Measurements from ENCODE around the gene DCLRE1C. TPM values are rescaled to one million over a fixed set of nuclear protein-coding genes. Genes with fewer than 3 reads are reported as not detected.

Gene DCLRE1C
- total and polyA plus RNA-seq, 9 of the 15 experiments (the other 6 are each of a cell fraction or from before 2014, with no cell fraction given), result 8.8 to 22.2 (median 13.9) TPM

DNA sequence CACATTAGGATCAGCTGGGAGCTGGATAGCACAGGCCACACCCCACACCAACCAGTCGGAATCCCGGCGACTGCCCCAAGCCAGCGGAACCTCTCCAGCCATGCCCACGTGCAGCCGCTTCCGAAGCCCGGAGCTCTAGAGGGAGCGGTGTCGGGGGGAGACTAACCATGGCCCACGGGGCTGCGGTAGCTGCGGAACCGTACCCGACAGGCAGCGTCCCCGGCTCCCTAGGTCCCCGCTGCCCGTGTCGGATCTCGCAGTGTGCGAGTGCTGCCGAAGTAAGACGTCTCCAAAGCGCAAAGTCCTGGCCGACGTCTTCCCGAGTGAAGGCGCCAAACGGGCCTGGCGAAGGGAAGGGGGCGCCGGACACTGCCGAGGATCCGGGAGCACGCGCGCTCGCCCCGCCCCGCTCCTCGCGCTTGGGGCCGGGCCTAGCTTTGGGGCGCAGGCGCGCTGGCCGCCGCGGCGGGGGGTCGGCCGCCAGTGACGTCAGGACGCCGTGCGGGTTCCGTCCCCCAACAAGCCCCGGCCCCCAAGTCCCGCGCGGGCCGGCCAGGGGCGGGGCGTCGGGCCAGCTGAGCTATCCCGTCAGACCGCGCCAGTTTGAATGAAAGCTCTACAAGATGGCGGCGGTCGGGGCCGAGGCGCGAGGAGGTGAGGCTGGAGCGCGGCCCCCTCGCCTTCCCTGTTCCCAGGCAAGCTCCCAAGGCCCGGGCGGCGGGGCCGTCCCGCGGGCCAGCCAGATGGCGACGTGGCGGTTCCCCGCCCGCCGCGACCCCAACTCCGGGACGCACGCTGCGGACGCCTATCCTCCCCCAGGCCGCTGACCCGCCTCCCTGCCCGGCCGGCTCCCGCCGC, 75.4 kb downstream of the DCLRE1C start, which contains the start of gene SUV39H2 (continued):
- TF ChIP-seq ZNF695 (CRISPR knock-in tag; IDR thresholded peaks at IDR 0.05), result no peak
- TF ChIP-seq MCM5 (IDR thresholded peaks at IDR 0.05; ENCODE audit: low read depth), result no peak
- TF ChIP-seq ZNF444 (CRISPR knock-in tag; IDR thresholded peaks at IDR 0.05), result no peak
- TF ChIP-seq MYC (IDR thresholded peaks at IDR 0.05; ENCODE audit: low read depth, low read length), result peak; percentile 89
- TF ChIP-seq MYC (CRISPR knock-in tag; IDR thresholded peaks at IDR 0.05; ENCODE audit: borderline replicate concordance, low read depth), result peak; percentile 95; the same call in 1 of the 2 replicates
- no peak for TF ChIP-seq RBM25 (IDR thresholded peaks at IDR 0.05; ENCODE audit: low read depth, low read length, severe bottlenecking)
- TF ChIP-seq, protein P1, sequence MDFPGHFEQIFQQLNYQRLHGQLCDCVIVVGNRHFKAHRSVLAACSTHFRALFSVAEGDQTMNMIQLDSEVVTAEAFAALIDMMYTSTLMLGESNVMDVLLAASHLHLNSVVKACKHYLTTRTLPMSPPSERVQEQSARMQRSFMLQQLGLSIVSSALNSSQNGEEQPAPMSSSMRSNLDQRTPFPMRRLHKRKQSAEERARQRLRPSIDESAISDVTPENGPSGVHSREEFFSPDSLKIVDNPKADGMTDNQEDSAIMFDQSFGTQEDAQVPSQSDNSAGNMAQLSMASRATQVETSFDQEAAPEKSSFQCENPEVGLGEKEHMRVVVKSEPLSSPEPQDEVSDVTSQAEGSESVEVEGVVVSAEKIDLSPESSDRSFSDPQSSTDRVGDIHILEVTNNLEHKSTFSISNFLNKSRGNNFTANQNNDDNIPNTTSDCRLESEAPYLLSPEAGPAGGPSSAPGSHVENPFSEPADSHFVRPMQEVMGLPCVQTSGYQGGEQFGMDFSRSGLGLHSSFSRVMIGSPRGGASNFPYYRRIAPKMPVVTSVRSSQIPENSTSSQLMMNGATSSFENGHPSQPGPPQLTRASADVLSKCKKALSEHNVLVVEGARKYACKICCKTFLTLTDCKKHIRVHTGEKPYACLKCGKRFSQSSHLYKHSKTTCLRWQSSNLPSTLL (IDR thresholded peaks at IDR 0.05), result no peak
- TF ChIP-seq ZFP30 (CRISPR knock-in tag; IDR thresholded peaks at IDR 0.05; ENCODE audit: borderline replicate concordance), result no peak
- TF ChIP-seq MAFF (IDR thresholded peaks at IDR 0.05; ENCODE audit: low read length), result no peak
- TF ChIP-seq RHOXF2B (CRISPR knock-in tag; conservative IDR thresholded peaks at IDR 0.05), result no peak
- TF ChIP-seq RB1 (IDR thresholded peaks at IDR 0.05; ENCODE audit: low read depth), result peak; percentile 91
- TF ChIP-seq ZNF23 (CRISPR knock-in tag; IDR thresholded peaks at IDR 0.05), result no peak
- TF ChIP-seq, protein P2, sequence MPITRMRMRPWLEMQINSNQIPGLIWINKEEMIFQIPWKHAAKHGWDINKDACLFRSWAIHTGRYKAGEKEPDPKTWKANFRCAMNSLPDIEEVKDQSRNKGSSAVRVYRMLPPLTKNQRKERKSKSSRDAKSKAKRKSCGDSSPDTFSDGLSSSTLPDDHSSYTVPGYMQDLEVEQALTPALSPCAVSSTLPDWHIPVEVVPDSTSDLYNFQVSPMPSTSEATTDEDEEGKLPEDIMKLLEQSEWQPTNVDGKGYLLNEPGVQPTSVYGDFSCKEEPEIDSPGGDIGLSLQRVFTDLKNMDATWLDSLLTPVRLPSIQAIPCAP (CRISPR knock-in tag; IDR thresholded peaks at IDR 0.05; ENCODE audit: borderline replicate concordance), result no peak
- no peak for TF ChIP-seq NFATC3 (IDR thresholded peaks at IDR 0.05)
- TF ChIP-seq XRCC3 (IDR thresholded peaks at IDR 0.05), result no peak
- TF ChIP-seq LARP7 (IDR thresholded peaks at IDR 0.05), result no peak
- TF ChIP-seq GTF2E2 (tag; IDR thresholded peaks at IDR 0.05), result 0 out of 2 replicates have a peak, but pooled peaks have one; percentile 44
- no peak for TF ChIP-seq ZNF3 (CRISPR knock-in tag; IDR thresholded peaks at IDR 0.05)
- TF ChIP-seq, protein P3, sequence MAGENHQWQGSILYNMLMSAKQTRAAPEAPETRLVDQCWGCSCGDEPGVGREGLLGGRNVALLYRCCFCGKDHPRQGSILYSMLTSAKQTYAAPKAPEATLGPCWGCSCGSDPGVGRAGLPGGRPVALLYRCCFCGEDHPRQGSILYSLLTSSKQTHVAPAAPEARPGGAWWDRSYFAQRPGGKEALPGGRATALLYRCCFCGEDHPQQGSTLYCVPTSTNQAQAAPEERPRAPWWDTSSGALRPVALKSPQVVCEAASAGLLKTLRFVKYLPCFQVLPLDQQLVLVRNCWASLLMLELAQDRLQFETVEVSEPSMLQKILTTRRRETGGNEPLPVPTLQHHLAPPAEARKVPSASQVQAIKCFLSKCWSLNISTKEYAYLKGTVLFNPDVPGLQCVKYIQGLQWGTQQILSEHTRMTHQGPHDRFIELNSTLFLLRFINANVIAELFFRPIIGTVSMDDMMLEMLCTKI (IDR thresholded peaks at IDR 0.05; ENCODE audit: partially characterized antibody), result no peak
- peak; percentile 94 for TF ChIP-seq ATF7 (IDR thresholded peaks at IDR 0.05)
- TF ChIP-seq, protein P4, sequence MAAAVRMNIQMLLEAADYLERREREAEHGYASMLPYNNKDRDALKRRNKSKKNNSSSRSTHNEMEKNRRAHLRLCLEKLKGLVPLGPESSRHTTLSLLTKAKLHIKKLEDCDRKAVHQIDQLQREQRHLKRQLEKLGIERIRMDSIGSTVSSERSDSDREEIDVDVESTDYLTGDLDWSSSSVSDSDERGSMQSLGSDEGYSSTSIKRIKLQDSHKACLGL (CRISPR knock-in tag; IDR thresholded peaks at IDR 0.05; ENCODE audit: borderline replicate concordance, poor library complexity, severe bottlenecking), result peak; percentile 4
- TF ChIP-seq ZNF12 (CRISPR knock-in tag; IDR thresholded peaks at IDR 0.05), result no peak
- TF ChIP-seq SRSF9 (IDR thresholded peaks at IDR 0.05; ENCODE audit: borderline replicate concordance, low read depth, low read length), result no peak
- no peak for TF ChIP-seq ZNF224 (CRISPR knock-in tag; IDR thresholded peaks at IDR 0.05)
- TF ChIP-seq ZNF699 (CRISPR knock-in tag; IDR thresholded peaks at IDR 0.05; ENCODE audit: insufficient replicate concordance), result no peak
